Smooth muscle cell (in vitro differentiated cells): Measurements from ENCODE around the gene HSPB6. TPM values are rescaled to one million over a fixed set of nuclear protein-coding genes. Genes with fewer than 3 reads are reported as not detected.

Source experiments
- DNase-seq: peaks from one replicate; lab custom pipeline; 2025; ENCODE audit not compliant: unreplicated experiment; lab: John Stamatoyannopoulos, UW
- H2AFZ ChIP-seq: fragments of 200-600 bp; sonication (generic); 2 replicates; pipeline ENCODE4 v1.6.0; 2016; ENCODE audit warnings: antibody characterized with exemption, low read depth, mild to moderate bottlenecking
- H3F3A ChIP-seq: fragments of 200-600 bp; sonication (generic); 2 replicates; pipeline ENCODE4 v1.6.0; 2017; ENCODE audit warnings: antibody characterized with exemption, low read depth
- H3K27ac ChIP-seq: fragments of 200-600 bp; sonication (generic); 2 replicates; pipeline ENCODE4 v1.5.1; 2016; ENCODE audit warnings: low read depth, mild to moderate bottlenecking
- H3K27me3 ChIP-seq: fragments of 200-600 bp; sonication (generic); 2 replicates; pipeline ENCODE4 v1.6.1; 2016; ENCODE audit warnings: low read depth, mild to moderate bottlenecking
- H3K36me3 ChIP-seq: fragments of 200-600 bp; sonication (generic); 2 replicates; pipeline ENCODE4 v1.5.1; 2016; ENCODE audit warnings: low read depth
- H3K4me1 ChIP-seq: fragments of 200-600 bp; sonication (generic); 2 replicates; pipeline ENCODE4 v1.5.1; 2016; ENCODE audit warnings: low read depth
- H3K4me2 ChIP-seq: fragments of 200-600 bp; sonication (generic); 2 replicates; pipeline ENCODE4 v1.6.0; 2016; ENCODE audit warnings: mild to moderate bottlenecking
- H3K4me3 ChIP-seq: fragments of 200-600 bp; sonication (generic); 2 replicates; pipeline ENCODE4 v1.5.1; 2016; ENCODE audit warnings: mild to moderate bottlenecking
- H3K79me2 ChIP-seq: fragments of 200-600 bp; sonication (generic); 2 replicates; pipeline ENCODE4 v1.6.0; 2016; ENCODE audit warnings: low read depth, mild to moderate bottlenecking
- H3K9ac ChIP-seq: fragments of 200-600 bp; sonication (generic); 2 replicates; pipeline ENCODE4 v1.6.0; 2016; ENCODE audit warnings: low read depth
- H3K9me3 ChIP-seq: fragments of 200-600 bp; sonication (generic); replicated peaks from 2 replicates; pipeline ENCODE4 v1.5.1; 2016; ENCODE audit warnings: low read depth
- H4K20me1 ChIP-seq: fragments of 200-600 bp; sonication (generic); 2 replicates; pipeline ENCODE4 v1.6.0; 2016; ENCODE audit warnings: low read depth
- CTCF ChIP-seq: fragments of 200-600 bp; sonication (generic); IDR thresholded peaks from 2 replicates; pipeline ENCODE4 v1.5.1; 2017; ENCODE audit warnings: borderline replicate concordance, mild to moderate bottlenecking, antibody characterized with exemption; ENCODE audit not compliant: insufficient read depth, poor library complexity, severe bottlenecking
- WGBS: methylation state at CpG from one replicate; pipeline ENCODE4 v1.1.7; 2016; ENCODE audit warnings: low lambda C conversion rate; 5-methylcytosine and 5-hydroxymethylcytosine counted together
- polyA plus RNA-seq: library from polyadenylated mRNA; unstranded; fragments of >200 nt; fragmentation: Nextera tagmentation; extraction: Ambion mirVana; gene quantifications from 2 replicates; pipeline ENCODE4 v1.2.1, GENCODE V29; 2016
- total RNA-seq: library from RNA; depleted of rRNA; stranded (reverse); fragments of >200 nt; gene quantifications from 2 replicates; pipeline ENCODE4 v1.2.3, GENCODE V29; 2014

HSPB6 gene
- total and polyA plus RNA-seq, 2 experiments from 2014 or later = 19.1 to 254 TPM

- Histone ChIP-seq H3K27me3 (no peaks in the 10 kb centered on the region), H3K4me3 (no peak overlapping the region), H3K4me2 (no peak overlapping the region), H3K9ac (no peak overlapping the region), H2AFZ (no peak overlapping the region), H3K27ac (no peak overlapping the region), H3K36me3 (no peaks in the 10 kb centered on the region), H3K9me3 (no peaks in the 10 kb centered on the region), H3K4me1 (peaks cover 10% of the 10 kb centered on the region), H3K79me2 (peaks cover 8% of the 10 kb centered on the region), H4K20me1 (peaks cover 7% of the 10 kb centered on the region), H3F3A (no peaks in the 10 kb centered on the region)
- TF ChIP-seq CTCF = no peak
- WGBS = 91% methylated on average over 12 of the region's 12 CpGs
- no peak for DNase-seq
Observed at GRCh38 chr19:35713904-35714495, 42.8 kb downstream of the HSPB6 start.

GRCh38 chr19:35713506-35713850 is 43.4 kb downstream of the HSPB6 start:
- H3K36me3 ChIP-seq = no peaks in the 10 kb centered on the region
- H2AFZ ChIP-seq = no peak overlapping the region
- WGBS = 83% methylated on average over 2 of the region's 2 CpGs
- no peaks in the 10 kb centered on the region for H3K9me3 ChIP-seq
- no peak overlapping the region for H3K4me3 ChIP-seq
- TF ChIP-seq CTCF = no peak
- peaks cover 2% of the 10 kb centered on the region for H4K20me1 ChIP-seq
- peaks cover 3% of the 10 kb centered on the region for H3K79me2 ChIP-seq
- H3F3A ChIP-seq = no peaks in the 10 kb centered on the region
- H3K27me3 ChIP-seq = no peaks in the 10 kb centered on the region
- no peak overlapping the region for H3K9ac ChIP-seq
- DNase-seq = no peak
- no peak overlapping the region for H3K4me2 ChIP-seq
- no peak overlapping the region for H3K27ac ChIP-seq
- H3K4me1 ChIP-seq = peaks cover 6% of the 10 kb centered on the region

- Histone ChIP-seq H4K20me1 (no peaks in the 10 kb centered on the region), H3K36me3 (no peaks in the 10 kb centered on the region), H3K9ac (no peak overlapping the region), H3K9me3 (no peaks in the 10 kb centered on the region), H2AFZ (no peak overlapping the region), H3K4me2 (no peak overlapping the region), H3K79me2 (no peaks in the 10 kb centered on the region), H3K4me3 (no peak overlapping the region), H3F3A (no peaks in the 10 kb centered on the region), H3K27ac (no peak overlapping the region), H3K4me1 (peaks cover 6% of the 10 kb centered on the region), H3K27me3 (no peaks in the 10 kb centered on the region)
- DNase-seq = no peak
- WGBS = 89% methylated on average over 11 of the region's 11 CpGs
- no peak for TF ChIP-seq CTCF
Observed at GRCh38 chr19:35712567-35713505, 44.0 kb downstream of the HSPB6 start.
